ACC112 (cell line): Measurements from ENCODE around the gene MSI2.

Experiments
- H2AFZ ChIP-seq: fragments of 200-600 bp; sonication (generic); one replicate; pipeline ENCODE4 v1.6.0; 2017; ENCODE audit warnings: antibody characterized with exemption, low read length; ENCODE audit not compliant: unreplicated experiment
- H3K27ac ChIP-seq: fragments of 200-600 bp; sonication (generic); 2 replicates; pipeline ENCODE4 v1.5.1; 2014; ENCODE audit warnings: low read depth, mild to moderate bottlenecking, antibody characterized with exemption, low read length, moderate library complexity
- H3K27me3 ChIP-seq: fragments of 200-600 bp; sonication (generic); 2 replicates; pipeline ENCODE4 v1.6.1; 2014; ENCODE audit warnings: mild to moderate bottlenecking, antibody characterized with exemption, low read length, moderate library complexity, mixed read lengths; ENCODE audit not compliant: insufficient read depth
- H3K36me3 ChIP-seq: fragments of 200-600 bp; sonication (generic); 2 replicates; pipeline ENCODE4 v1.6.1; 2016; ENCODE audit warnings: mild to moderate bottlenecking, antibody characterized with exemption, low read length, moderate library complexity, mixed read lengths; ENCODE audit not compliant: insufficient read depth
- H3K4me1 ChIP-seq: fragments of 200-600 bp; sonication (generic); one replicate; pipeline ENCODE4 v1.6.1; 2016; ENCODE audit warnings: low read length, mixed read lengths; ENCODE audit not compliant: insufficient read depth, unreplicated experiment, control insufficient read depth
- H3K4me3 ChIP-seq: fragments of 200-600 bp; sonication (generic); 2 replicates; pipeline ENCODE4 v1.5.1; 2014; ENCODE audit warnings: mild to moderate bottlenecking, low read depth, low read length
- H3K79me2 ChIP-seq: fragments of 200-600 bp; sonication (generic); one replicate; pipeline ENCODE4 v1.6.0; 2016; ENCODE audit warnings: low read length; ENCODE audit not compliant: control insufficient read depth, unreplicated experiment, insufficient read depth

The MSI2 gene

DNA sequence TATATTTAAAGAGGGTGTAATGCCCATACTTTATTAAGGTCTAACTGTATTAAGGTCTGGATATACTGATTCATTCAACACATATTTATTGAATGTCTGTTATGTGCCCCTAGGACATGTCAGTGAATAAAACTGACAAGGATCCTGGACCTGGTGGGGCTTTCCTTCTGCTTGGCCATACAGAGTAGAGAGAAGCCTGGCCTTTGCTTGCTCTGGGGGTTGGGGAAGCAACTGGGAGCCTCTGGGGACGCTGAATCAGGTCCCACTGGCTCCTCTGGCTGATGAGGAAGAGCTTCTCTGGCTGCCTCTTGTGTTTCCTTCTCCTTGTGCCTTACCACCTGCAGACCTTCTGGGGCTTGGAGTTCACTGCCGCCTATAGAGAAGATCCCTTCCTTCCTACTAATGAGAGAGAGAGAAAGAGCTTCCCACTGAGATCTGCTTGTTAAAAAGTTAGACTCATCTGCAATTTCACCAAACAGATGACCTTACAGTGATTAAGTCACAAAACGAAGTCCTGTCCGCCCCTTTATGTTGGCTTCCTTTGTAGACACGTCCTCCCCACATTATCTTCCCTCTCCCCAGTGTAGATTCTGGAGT, 49.7 kb downstream of the MSI2 start:
- no peaks in the 10 kb centered on the region for H3K27me3 ChIP-seq
- no peak overlapping the region for H3K4me3 ChIP-seq
- no peaks in the 10 kb centered on the region for H3K36me3 ChIP-seq
- H3K79me2 ChIP-seq, result no peaks in the 10 kb centered on the region
- H2AFZ ChIP-seq, result no peak overlapping the region
- no peak overlapping the region for H3K27ac ChIP-seq
- H3K4me1 ChIP-seq, result no peaks in the 10 kb centered on the region

DNA sequence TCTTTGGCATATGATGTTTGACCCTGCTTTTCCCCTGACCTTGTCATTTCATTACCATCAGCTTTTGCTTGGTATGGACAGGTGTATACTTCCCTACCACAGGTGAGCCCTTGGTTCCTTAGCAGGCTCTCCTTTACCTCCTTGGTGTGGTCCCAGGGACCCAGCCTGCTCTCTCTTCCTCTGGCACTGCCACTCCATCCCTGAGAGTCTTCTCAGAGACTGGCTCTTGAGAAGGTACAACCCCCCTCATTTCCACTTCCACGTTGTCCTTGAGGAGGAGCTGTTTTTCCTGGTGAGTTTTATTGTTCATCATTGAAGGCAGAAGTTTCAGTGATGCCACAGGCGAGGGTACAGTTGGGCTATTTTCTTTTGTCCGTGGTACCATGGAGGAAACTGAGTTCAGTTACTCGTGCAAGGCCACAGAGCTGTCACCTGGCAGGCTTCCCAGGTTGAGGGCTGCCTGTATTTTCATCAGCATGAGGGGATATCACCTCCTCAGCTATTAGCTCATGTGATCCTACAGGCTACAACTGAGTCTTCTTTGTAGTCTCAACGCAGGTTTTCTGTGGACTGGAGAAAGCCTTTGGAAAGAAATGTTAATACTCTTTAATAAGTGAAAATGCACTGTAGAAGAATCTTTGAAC, 52.3 kb downstream of the MSI2 start:
- no peaks in the 10 kb centered on the region for H3K36me3 ChIP-seq
- no peak overlapping the region for H3K27ac ChIP-seq
- no peak overlapping the region for H3K4me3 ChIP-seq
- no peak overlapping the region for H2AFZ ChIP-seq
- H3K79me2 ChIP-seq, result no peaks in the 10 kb centered on the region
- H3K4me1 ChIP-seq, result no peaks in the 10 kb centered on the region
- H3K27me3 ChIP-seq, result no peaks in the 10 kb centered on the region

DNA sequence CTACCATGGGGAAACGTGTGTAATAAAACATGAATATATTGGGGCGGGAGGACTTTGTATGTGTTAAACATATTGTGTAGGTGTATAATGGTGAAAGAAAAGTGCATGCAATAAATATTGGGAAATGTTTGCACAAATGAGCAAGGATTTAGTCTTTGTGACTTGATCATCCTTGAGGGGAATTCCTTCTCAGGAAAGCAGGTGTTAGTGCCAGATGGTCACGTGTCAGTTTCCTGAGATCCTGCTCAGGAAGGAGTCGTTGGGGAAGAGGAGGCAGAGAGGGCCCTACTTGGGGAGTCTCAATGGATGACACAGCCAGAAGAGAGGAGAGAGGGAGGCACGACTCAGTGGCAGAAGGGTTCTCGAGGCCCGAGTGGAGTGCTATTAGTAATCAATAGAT, 53.2 kb downstream of the MSI2 start:
- no peak overlapping the region for H3K27ac ChIP-seq
- H3K4me1 ChIP-seq, result no peaks in the 10 kb centered on the region
- H2AFZ ChIP-seq, result no peak overlapping the region
- H3K36me3 ChIP-seq, result no peaks in the 10 kb centered on the region
- H3K79me2 ChIP-seq, result no peaks in the 10 kb centered on the region
- H3K27me3 ChIP-seq, result no peaks in the 10 kb centered on the region
- H3K4me3 ChIP-seq, result no peak overlapping the region

DNA sequence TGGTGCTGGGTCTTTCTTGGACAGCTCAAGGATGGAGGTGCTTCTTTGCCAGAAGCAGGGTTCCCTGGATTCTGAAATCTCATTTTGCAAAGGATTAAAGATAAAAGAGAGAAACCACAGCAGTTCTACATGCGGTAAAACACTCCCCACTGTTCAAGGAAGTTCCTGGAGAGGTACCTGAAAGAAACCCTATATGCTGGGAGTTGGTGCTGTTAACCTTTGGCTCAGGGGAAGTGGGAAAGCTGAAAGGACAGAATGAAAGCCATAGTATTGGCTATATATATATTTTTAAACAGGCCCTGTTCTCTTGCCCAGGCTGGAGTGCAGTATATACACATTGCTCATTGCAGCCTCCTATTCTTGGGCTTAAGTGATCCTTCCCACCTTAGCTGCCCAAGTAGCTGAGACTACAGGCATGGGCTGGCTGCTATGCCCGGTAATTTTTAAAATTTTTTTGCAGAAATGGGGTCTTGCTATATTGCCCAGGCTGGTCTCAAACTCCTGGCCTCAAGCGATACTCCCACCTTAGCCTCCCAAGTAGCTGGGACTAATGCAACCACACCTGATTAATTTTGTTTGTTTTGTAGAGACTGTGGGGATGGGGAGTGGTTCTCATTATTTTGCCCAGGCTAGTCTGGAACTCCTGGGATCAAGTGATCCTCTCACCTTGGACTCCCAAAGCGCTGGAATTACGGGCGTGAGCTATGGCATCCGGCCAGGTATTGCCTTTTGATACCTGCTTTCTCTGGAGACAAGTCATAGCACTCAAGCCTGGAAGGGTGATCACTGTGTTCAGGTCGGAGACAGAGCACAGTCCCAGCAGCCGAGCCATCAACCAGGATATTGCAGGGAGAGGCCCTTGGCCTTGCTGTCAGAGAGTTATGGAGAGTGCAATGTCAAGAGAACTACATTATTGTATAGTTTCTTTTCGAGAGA, 55.2 kb downstream of the MSI2 start:
- no peaks in the 10 kb centered on the region for H3K27me3 ChIP-seq
- no peaks in the 10 kb centered on the region for H3K36me3 ChIP-seq
- no peaks in the 10 kb centered on the region for H3K79me2 ChIP-seq
- no peak overlapping the region for H3K27ac ChIP-seq
- no peak overlapping the region for H2AFZ ChIP-seq
- H3K4me3 ChIP-seq, result no peak overlapping the region
- no peaks in the 10 kb centered on the region for H3K4me1 ChIP-seq

DNA sequence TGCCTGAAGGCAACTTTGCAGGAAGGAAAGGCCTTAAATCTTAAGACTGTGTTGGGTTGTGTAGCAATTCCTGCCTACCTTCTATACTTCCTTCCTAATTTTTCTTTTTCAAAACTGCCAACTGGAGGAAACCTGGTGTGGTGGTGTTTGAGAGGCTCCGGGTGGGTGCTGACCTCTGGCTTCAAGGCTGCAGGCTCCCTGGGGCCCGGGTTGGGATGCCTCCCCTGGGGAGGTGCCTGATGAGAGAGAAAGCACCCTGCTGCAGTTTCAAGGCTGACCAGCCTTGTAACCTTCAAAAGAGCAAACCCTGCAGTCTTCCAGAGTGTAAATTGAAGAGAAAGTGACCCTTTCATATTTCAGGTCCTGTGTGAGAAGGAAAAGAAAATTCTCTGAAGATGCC, 55.9 kb downstream of the MSI2 start:
- Histone ChIP-seq H3K79me2 (no peaks in the 10 kb centered on the region), H3K27ac (no peak overlapping the region), H3K36me3 (no peaks in the 10 kb centered on the region)

DNA sequence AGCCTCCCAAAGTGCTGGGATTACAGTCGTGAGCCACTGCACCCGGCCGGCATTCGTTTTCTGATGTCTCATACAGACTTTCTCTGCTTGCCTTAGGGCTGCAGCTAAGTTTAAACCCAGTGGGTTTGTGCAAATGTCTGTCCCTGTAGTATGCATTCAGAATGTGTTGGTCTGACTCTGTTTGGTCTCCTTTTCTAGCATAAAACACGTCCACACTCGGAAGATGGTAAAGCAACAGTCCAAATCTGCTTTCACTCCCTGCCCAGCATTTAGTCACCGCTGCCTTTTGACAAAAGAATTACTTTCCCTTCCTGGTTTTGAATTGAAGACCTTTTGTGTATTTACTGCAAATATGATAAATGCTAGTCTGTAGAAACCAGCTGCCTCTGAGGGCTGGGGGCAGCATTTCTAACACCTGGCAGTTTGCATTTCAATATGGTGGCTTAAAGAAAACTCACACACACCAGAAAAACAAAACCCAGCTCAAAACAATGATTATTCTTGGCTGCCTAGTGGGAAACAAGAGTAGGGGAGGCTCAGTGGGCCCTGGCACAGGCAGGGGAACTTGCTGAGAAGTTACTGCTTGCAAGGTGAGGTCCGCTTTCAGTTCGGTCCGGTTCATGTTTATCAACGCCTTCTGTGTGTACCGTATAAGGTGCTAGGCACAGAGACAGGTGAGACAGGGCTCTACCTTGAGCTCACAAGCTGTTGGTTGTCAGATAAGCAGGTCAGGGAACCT, 56.9 kb downstream of the MSI2 start:
- Histone ChIP-seq H3K27ac (no peak overlapping the region), H3K27me3 (no peaks in the 10 kb centered on the region), H3K4me3 (no peak overlapping the region), H3K79me2 (no peaks in the 10 kb centered on the region), H2AFZ (no peak overlapping the region), H3K36me3 (no peaks in the 10 kb centered on the region), H3K4me1 (no peaks in the 10 kb centered on the region)

More for the DNA sequence above, 55.9 kb downstream of the MSI2 start:
- Histone ChIP-seq H3K4me1 (no peaks in the 10 kb centered on the region), H2AFZ (no peak overlapping the region), H3K27me3 (no peaks in the 10 kb centered on the region), H3K4me3 (no peak overlapping the region)

DNA sequence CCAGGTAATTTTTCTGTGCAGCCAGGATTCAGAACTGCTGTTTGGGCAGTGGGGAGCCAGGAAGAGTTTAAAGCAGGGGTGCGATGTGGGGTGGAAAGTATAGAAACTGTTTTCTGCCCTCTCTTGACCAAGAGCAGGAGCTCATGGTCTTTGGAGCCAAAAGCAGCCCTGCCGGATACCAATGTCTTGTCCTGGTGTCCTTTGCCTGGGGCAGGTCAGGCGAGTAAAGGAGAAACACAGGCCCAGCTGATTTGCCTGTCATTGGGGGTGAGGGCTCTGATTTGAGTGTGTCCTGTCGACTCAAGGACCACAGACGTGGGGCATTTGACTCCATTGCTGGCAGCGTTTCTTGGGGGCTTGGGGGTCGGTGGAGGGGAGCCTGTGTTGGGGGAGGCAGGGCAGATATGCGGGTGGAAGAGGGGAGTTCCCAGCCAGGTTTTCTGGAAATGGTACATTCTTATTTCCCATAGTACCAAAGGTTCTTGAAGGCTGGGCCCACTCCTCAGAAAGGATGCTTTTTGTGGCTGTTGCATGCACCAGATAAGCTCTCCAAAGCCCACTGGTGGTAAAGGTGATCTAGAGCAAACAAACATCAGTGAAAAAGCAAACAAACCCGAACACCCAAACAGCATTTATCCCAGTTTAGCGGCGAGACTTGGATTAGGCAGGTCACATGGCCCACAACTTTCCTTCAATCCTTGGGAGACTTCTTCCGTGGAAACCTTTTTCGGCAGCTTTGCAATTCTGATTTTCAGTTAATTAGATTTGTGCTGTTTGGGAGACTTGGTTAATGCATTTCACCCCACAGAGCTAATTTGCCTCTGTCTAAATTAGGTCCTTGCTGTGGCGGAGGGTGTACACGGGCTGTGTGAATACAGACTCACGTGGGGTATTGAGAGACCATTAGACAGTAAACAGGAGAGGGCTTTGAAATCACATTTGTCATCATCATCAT, 59.0 kb downstream of the MSI2 start:
- Histone ChIP-seq H3K36me3 (no peaks in the 10 kb centered on the region), H3K4me1 (no peaks in the 10 kb centered on the region), H3K27me3 (no peaks in the 10 kb centered on the region)

DNA sequence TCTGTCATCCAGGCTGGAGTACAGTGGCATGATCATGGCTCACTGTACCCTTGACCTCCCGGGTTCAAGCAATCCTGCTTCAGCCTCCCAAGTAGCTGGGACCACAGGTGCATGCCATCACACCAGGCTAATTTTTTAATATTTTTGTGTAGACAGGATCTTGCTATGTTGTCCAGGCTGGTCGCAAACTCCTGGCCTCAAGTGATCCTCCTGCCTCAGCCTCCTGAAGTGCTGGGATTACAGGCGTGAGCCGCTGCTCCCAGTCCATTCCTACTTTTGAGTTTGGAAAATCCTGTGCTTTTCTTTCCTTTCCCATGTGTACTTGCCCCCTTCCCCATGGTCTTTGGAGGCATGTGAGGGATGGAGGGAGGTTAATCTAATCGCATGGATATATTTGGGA, 60.0 kb downstream of the MSI2 start:
- Histone ChIP-seq H3K27ac (no peak overlapping the region), H3K79me2 (no peaks in the 10 kb centered on the region), H3K4me1 (no peaks in the 10 kb centered on the region), H3K36me3 (no peaks in the 10 kb centered on the region), H3K4me3 (no peak overlapping the region), H3K27me3 (no peaks in the 10 kb centered on the region), H2AFZ (no peak overlapping the region)

More for the DNA sequence above, 59.0 kb downstream of the MSI2 start:
- H3K79me2 ChIP-seq, result no peaks in the 10 kb centered on the region
- no peak overlapping the region for H2AFZ ChIP-seq
- no peak overlapping the region for H3K4me3 ChIP-seq
- no peak overlapping the region for H3K27ac ChIP-seq

DNA sequence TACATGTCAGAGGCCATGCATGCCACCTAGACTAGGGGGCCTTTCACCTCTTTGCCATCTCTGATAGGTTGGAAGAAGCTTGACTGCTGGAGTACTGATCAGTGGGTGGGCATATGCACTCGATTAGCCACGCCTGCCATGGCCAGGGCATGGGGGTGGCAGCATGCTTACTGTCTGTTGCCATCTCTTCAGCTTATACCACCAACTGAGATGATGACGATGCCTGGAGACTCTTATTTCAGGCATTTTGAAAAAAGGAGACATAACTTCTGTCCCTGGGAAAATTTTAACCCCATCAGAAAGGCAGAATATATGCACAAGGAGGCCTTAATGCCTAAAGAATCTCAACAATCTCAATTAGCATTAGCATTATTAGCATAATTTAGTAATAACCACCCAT, 60.8 kb downstream of the MSI2 start:
- Histone ChIP-seq H3K36me3 (no peaks in the 10 kb centered on the region), H3K4me1 (no peaks in the 10 kb centered on the region), H2AFZ (no peak overlapping the region), H3K4me3 (no peak overlapping the region), H3K79me2 (no peaks in the 10 kb centered on the region), H3K27ac (no peak overlapping the region), H3K27me3 (no peaks in the 10 kb centered on the region)
